ENCODE data around the gene KAZN.

- TF ChIP-seq CTCF (IDR thresholded peaks at IDR 0.05) (no peak), EP300 (IDR thresholded peaks at IDR 0.05) (no peak), POLR2A (IDR thresholded peaks at IDR 0.05) (no peak), POLR2AphosphoS5 (IDR thresholded peaks at IDR 0.05) (no peak)
Measured at GRCh38 chr1:14844356-14844755, 245.9 kb downstream of the KAZN start.
